ENCODE data around the gene RFC4. TPM values are rescaled to one million over a fixed set of nuclear protein-coding genes. Genes with fewer than 3 reads are reported as not detected.

Gene RFC4
- polyA plus RNA-seq (2013, experiment 1 of 2): 91.2 TPM
- 92.8 TPM for polyA plus RNA-seq (2013, experiment 2 of 2)

DNA sequence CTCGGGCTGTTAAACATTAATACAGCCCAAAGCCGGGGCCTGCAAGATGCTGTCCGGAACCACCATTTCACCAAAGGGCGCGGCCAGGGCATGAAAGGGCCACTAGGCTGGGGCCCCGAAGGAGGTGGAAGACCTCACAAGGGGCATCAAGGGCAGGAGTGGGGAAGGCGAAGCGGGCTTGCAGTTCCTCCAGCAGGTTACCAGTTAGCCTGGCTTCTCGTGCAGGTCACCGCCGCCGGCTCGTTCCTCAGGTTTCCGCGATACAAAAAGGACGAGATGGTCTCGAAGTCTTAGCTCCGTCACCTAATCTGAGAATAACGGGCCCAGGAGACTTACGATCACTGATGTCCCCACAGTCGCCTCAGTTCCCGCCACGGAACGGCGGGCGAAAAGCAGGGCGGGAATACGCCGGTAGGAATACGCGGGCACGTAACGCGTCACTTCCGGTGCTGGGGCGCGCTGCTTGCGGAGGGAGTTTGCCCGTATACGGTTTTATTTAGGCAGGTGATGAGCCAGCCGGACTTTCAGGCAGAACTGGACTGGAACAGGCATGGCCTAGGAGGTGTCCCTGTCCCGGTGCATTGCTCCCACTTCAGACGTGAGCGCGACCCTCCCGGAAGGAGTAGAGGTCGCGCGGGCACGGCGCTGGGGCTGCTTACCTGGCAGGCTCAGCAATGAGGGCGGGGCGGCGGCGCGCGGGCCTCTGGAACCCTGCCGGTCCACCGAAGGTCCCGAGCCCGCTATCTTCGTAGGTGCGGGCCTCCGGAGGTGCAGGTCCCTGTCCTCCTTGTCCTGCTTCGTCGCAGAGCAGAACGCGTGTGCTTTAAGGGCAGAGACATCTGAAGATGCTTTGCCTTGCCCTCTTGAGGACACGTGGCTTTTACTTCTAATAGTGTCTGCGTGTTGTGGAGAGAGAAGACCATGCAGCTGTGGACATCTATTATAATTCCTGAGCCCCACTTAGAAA is at the start of gene RFC4:
Gene RFC4 (minus strand): TSS at position 394 of the 967 bp plus-strand sequence. CDS start 1,769 bp downstream, outside the sequence.
- Histone ChIP-seq H3K14ac (ENCODE audit: low read length) (peak within 1 kb of the TSS; percentile 98), H2AK5ac (ENCODE audit: low read depth, low read length) (no peak within 1 kb of the TSS), H3K4me1 (ENCODE audit: control insufficient read depth in 2 of 2, insufficient read depth in 1 of 2, low read depth in 1 of 2, low read length in 2 of 2) (peaks cover 6 to 7% of the 10 kb centered on the region in 2 donors), H2BK12ac (ENCODE audit: low read length) (no peak within 1 kb of the TSS), H4K91ac (ENCODE audit: low read depth, low read length, poor library complexity) (no peak within 1 kb of the TSS), H3K27ac (replicated peaks; ENCODE audit: low read length) (peak within 1 kb of the TSS; percentile 86), H3K4me3 (ENCODE audit: low read length in 2 of 2) (peak within 1 kb of the TSS; percentile 90 to 99), H3K27me3 (ENCODE audit: control insufficient read depth in 3 of 3, insufficient read depth in 3 of 3, low read depth in 1 of 3, low read length in 3 of 3) (peaks cover 0 to 3% (median 0%) of the 10 kb centered on the region in 3 experiments), H2BK5ac (ENCODE audit: low read length) (peak within 1 kb of the TSS; percentile 30), H3K9me3 (replicated peaks in 1 of 2; ENCODE audit: control insufficient read depth in 2 of 2, insufficient read depth in 1 of 2, low read depth in 1 of 2, low read length in 2 of 2) (peaks cover 0 to 2% of the 10 kb centered on the region in 2 donors), H2BK15ac (ENCODE audit: low read length) (no peak within 1 kb of the TSS), H3K79me1 (ENCODE audit: low read depth, low read length) (peaks cover 4% of the 10 kb centered on the region), H3K4ac (ENCODE audit: low read length) (peak within 1 kb of the TSS; percentile 13), H3K36me3 (replicated peaks in 1 of 2; ENCODE audit: control insufficient read depth in 2 of 2, insufficient read depth in 2 of 2, low read length in 2 of 2) (peaks cover 8 to 41% of the 10 kb centered on the region in 2 donors), H4K8ac (ENCODE audit: low read depth, low read length) (peak within 1 kb of the TSS; percentile 84), H2BK120ac (ENCODE audit: low read depth, low read length) (no peak within 1 kb of the TSS), H3K9ac (ENCODE audit: low read depth, low read length, poor library complexity) (peak within 1 kb of the TSS; percentile 95), H3K4me2 (ENCODE audit: insufficient read depth, low read length, poor library complexity, severe bottlenecking) (peak within 1 kb of the TSS; percentile 80), H3K18ac (ENCODE audit: low read length) (peak within 1 kb of the TSS; percentile 96), H2AFZ (ENCODE audit: low read length) (peak within 1 kb of the TSS; percentile 99), H3K23ac (ENCODE audit: low read depth, low read length, poor library complexity) (peak within 1 kb of the TSS; percentile 86)
- no CpG with 5 or more reads among the region's 70 CpGs for WGBS, 2 donors (ENCODE audit: extremely low coverage in 2 of 2, insufficient read length in 2 of 2, insufficient replicate concordance in 1 of 2)
- DNase-seq (ENCODE audit: low spot score): peak; percentile 61

GRCh38 chr3:186854954-186855353 is 48.7 kb upstream of the RFC4 start:
- no peaks in the 10 kb centered on the region for H3K36me3 ChIP-seq (replicated peaks in 1 of 2; ENCODE audit: control insufficient read depth in 2 of 2, insufficient read depth in 2 of 2, low read length in 2 of 2)
- no CpG with 5 or more reads among the region's 1 CpG for WGBS, 2 donors (ENCODE audit: extremely low coverage in 2 of 2, insufficient read length in 2 of 2, insufficient replicate concordance in 1 of 2)
- no peak overlapping the region for H2BK12ac ChIP-seq (ENCODE audit: low read length)
- H4K91ac ChIP-seq (ENCODE audit: low read depth, low read length, poor library complexity): no peak overlapping the region
- H2AK5ac ChIP-seq (ENCODE audit: low read depth, low read length): no peak overlapping the region
- H3K9ac ChIP-seq (ENCODE audit: low read depth, low read length, poor library complexity): no peak overlapping the region
- DNase-seq (ENCODE audit: low spot score): no peak
- H3K79me1 ChIP-seq (ENCODE audit: low read depth, low read length): no peaks in the 10 kb centered on the region
- no peak overlapping the region for H4K8ac ChIP-seq (ENCODE audit: low read depth, low read length)
- H2BK15ac ChIP-seq (ENCODE audit: low read length): no peak overlapping the region
- peaks cover 0 to 2% of the 10 kb centered on the region in 2 donors for H3K4me1 ChIP-seq (ENCODE audit: control insufficient read depth in 2 of 2, insufficient read depth in 1 of 2, low read depth in 1 of 2, low read length in 2 of 2)
- H3K4me2 ChIP-seq (ENCODE audit: insufficient read depth, low read length, poor library complexity, severe bottlenecking): no peak overlapping the region
- no peak overlapping the region for H3K4me3 ChIP-seq (ENCODE audit: low read length in 2 of 2)
- H2BK120ac ChIP-seq (ENCODE audit: low read depth, low read length): no peak overlapping the region
- no peak overlapping the region for H2BK5ac ChIP-seq (ENCODE audit: low read length)
- H3K27ac ChIP-seq (replicated peaks; ENCODE audit: low read length): no peak overlapping the region
- H3K4ac ChIP-seq (ENCODE audit: low read length): no peak overlapping the region
- H3K9me3 ChIP-seq (replicated peaks in 1 of 2; ENCODE audit: control insufficient read depth in 2 of 2, insufficient read depth in 1 of 2, low read depth in 1 of 2, low read length in 2 of 2): peaks cover 0 to 2% of the 10 kb centered on the region in 2 donors
- no peak overlapping the region for H3K14ac ChIP-seq (ENCODE audit: low read length)
- H3K27me3 ChIP-seq (ENCODE audit: control insufficient read depth in 3 of 3, insufficient read depth in 3 of 3, low read depth in 1 of 3, low read length in 3 of 3): no peaks in the 10 kb centered on the region
- no peak overlapping the region for H3K18ac ChIP-seq (ENCODE audit: low read length)
- no peak overlapping the region for H2AFZ ChIP-seq (ENCODE audit: low read length)
- H3K23ac ChIP-seq (ENCODE audit: low read depth, low read length, poor library complexity): no peak overlapping the region

GRCh38 chr3:186854146-186854545 is 47.9 kb upstream of the RFC4 start:
- Histone ChIP-seq H3K36me3 (replicated peaks in 1 of 2; ENCODE audit: control insufficient read depth in 2 of 2, insufficient read depth in 2 of 2, low read length in 2 of 2) (no peaks in the 10 kb centered on the region), H2BK120ac (ENCODE audit: low read depth, low read length) (no peak overlapping the region), H3K23ac (ENCODE audit: low read depth, low read length, poor library complexity) (no peak overlapping the region), H2BK5ac (ENCODE audit: low read length) (no peak overlapping the region), H3K4me1 (ENCODE audit: control insufficient read depth in 2 of 2, insufficient read depth in 1 of 2, low read depth in 1 of 2, low read length in 2 of 2) (peaks cover 0 to 2% of the 10 kb centered on the region in 2 donors), H3K4me3 (ENCODE audit: low read length in 2 of 2) (no peak overlapping the region), H2AK5ac (ENCODE audit: low read depth, low read length) (no peak overlapping the region), H2BK15ac (ENCODE audit: low read length) (no peak overlapping the region), H2AFZ (ENCODE audit: low read length) (no peak overlapping the region), H3K27ac (replicated peaks; ENCODE audit: low read length) (no peak overlapping the region), H2BK12ac (ENCODE audit: low read length) (no peak overlapping the region), H4K8ac (ENCODE audit: low read depth, low read length) (no peak overlapping the region), H4K91ac (ENCODE audit: low read depth, low read length, poor library complexity) (no peak overlapping the region), H3K14ac (ENCODE audit: low read length) (no peak overlapping the region), H3K18ac (ENCODE audit: low read length) (no peak overlapping the region), H3K27me3 (ENCODE audit: control insufficient read depth in 3 of 3, insufficient read depth in 3 of 3, low read depth in 1 of 3, low read length in 3 of 3) (no peaks in the 10 kb centered on the region), H3K4ac (ENCODE audit: low read length) (no peak overlapping the region), H3K9me3 (replicated peaks in 1 of 2; ENCODE audit: control insufficient read depth in 2 of 2, insufficient read depth in 1 of 2, low read depth in 1 of 2, low read length in 2 of 2) (no peaks in the 10 kb centered on the region), H3K9ac (ENCODE audit: low read depth, low read length, poor library complexity) (no peak overlapping the region), H3K4me2 (ENCODE audit: insufficient read depth, low read length, poor library complexity, severe bottlenecking) (no peak overlapping the region), H3K79me1 (ENCODE audit: low read depth, low read length) (no peaks in the 10 kb centered on the region)
- WGBS, 2 donors (ENCODE audit: extremely low coverage in 2 of 2, insufficient read length in 2 of 2, insufficient replicate concordance in 1 of 2): no CpG with 5 or more reads among the region's 8 CpGs
- DNase-seq (ENCODE audit: low spot score): no peak

DNA sequence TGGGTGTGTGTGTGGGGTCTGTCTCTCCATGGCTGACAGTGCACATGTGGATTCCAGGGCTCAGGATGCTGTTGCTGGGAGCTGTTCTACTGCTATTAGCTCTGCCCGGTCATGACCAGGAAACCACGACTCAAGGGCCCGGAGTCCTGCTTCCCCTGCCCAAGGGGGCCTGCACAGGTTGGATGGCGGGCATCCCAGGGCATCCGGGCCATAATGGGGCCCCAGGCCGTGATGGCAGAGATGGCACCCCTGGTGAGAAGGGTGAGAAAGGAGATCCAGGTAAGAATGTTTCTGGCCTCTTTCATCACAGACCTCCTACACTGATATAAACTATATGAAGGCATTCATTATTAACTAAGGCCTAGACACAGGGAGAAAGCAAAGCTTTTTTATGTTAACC is 46.7 kb upstream of the RFC4 start:
- Histone ChIP-seq H4K8ac (ENCODE audit: low read depth, low read length) (no peak overlapping the region), H2BK15ac (ENCODE audit: low read length) (no peak overlapping the region), H3K9ac (ENCODE audit: low read depth, low read length, poor library complexity) (no peak overlapping the region), H3K27me3 (ENCODE audit: control insufficient read depth in 3 of 3, insufficient read depth in 3 of 3, low read depth in 1 of 3, low read length in 3 of 3) (peaks cover 0 to 3% (median 0%) of the 10 kb centered on the region in 3 experiments), H3K14ac (ENCODE audit: low read length) (no peak overlapping the region), H3K36me3 (replicated peaks in 1 of 2; ENCODE audit: control insufficient read depth in 2 of 2, insufficient read depth in 2 of 2, low read length in 2 of 2) (no peaks in the 10 kb centered on the region), H2BK120ac (ENCODE audit: low read depth, low read length) (no peak overlapping the region), H2BK12ac (ENCODE audit: low read length) (no peak overlapping the region), H4K91ac (ENCODE audit: low read depth, low read length, poor library complexity) (no peak overlapping the region), H3K27ac (replicated peaks; ENCODE audit: low read length) (no peak overlapping the region), H2AK5ac (ENCODE audit: low read depth, low read length) (no peak overlapping the region), H2AFZ (ENCODE audit: low read length) (no peak overlapping the region), H3K18ac (ENCODE audit: low read length) (no peak overlapping the region), H2BK5ac (ENCODE audit: low read length) (no peak overlapping the region), H3K4ac (ENCODE audit: low read length) (no peak overlapping the region), H3K4me2 (ENCODE audit: insufficient read depth, low read length, poor library complexity, severe bottlenecking) (no peak overlapping the region), H3K9me3 (replicated peaks in 1 of 2; ENCODE audit: control insufficient read depth in 2 of 2, insufficient read depth in 1 of 2, low read depth in 1 of 2, low read length in 2 of 2) (no peaks in the 10 kb centered on the region), H3K4me1 (ENCODE audit: control insufficient read depth in 2 of 2, insufficient read depth in 1 of 2, low read depth in 1 of 2, low read length in 2 of 2) (peaks cover 0 to 2% of the 10 kb centered on the region in 2 donors), H3K4me3 (ENCODE audit: low read length in 2 of 2) (peak overlapping the region in 1 of 2 donors; percentile 16), H3K23ac (ENCODE audit: low read depth, low read length, poor library complexity) (no peak overlapping the region), H3K79me1 (ENCODE audit: low read depth, low read length) (no peaks in the 10 kb centered on the region)
- no CpG with 5 or more reads among the region's 6 CpGs for whole genome bisulfite sequencing, 2 donors (ENCODE audit: extremely low coverage in 2 of 2, insufficient read length in 2 of 2, insufficient replicate concordance in 1 of 2)
- DNase-seq (ENCODE audit: low spot score): no peak
